HepG2 (cell line): ENCODE data around the gene VAMP8. TPM values are rescaled to one million over a fixed set of nuclear protein-coding genes. Genes with fewer than 3 reads are reported as not detected.

Experiments
- ARID3A ChIP-seq: IDR thresholded peaks from 2 replicates; pipeline ENCODE4 v1.6.1; 2012; ENCODE audit warnings: low read depth, low read length, improper control_type of control experiment
- ASH2L ChIP-seq: fragments of 300-600, 200-600 bp; sonication (generic); IDR thresholded peaks from 2 replicates; pipeline ENCODE4 v1.7.0; 2017; ENCODE audit warnings: low read depth, mild to moderate bottlenecking, moderate library complexity, mixed read lengths, low read length; ENCODE audit not compliant: insufficient read length
- BCL6 ChIP-seq: IDR thresholded peaks from 2 replicates; pipeline ENCODE4 v1.6.1; 2016; ENCODE audit warnings: missing genetic modification reagents, missing compliant biosample characterization
- EED ChIP-seq: sonication (generic); formaldehyde crosslinking; IDR thresholded peaks from 2 replicates; pipeline ENCODE4 v1.5.0; 2020; ENCODE audit warnings: mild to moderate bottlenecking, missing genetic modification reagents
- FIP1L1 ChIP-seq: fragments of 200-400 bp; formaldehyde crosslinking; IDR thresholded peaks from 2 replicates; pipeline ENCODE4 v1.6.1; 2018; ENCODE audit warnings: low read depth, mild to moderate bottlenecking, low read length, moderate library complexity, borderline replicate concordance; ENCODE audit not compliant: insufficient read depth
- HNF1A ChIP-seq, 2 experiments: sonication (generic) in 1 of 2; formaldehyde crosslinking in 1 of 2; IDR thresholded peaks; 2 replicates each; pipeline versions ENCODE4 v1.4.0 to v1.6.1; 2016 to 2020; ENCODE audit warnings: borderline replicate concordance in 1 of 2, low read depth in 1 of 2, mild to moderate bottlenecking in 1 of 2, missing genetic modification reagents in 1 of 2
- HNRNPH1 ChIP-seq: fragments of 200-400 bp; formaldehyde crosslinking; optimal IDR thresholded peaks from 2 replicates; pipeline ENCODE3; 2017; ENCODE audit warnings: mild to moderate bottlenecking, low read depth, low read length
- HOXA9 ChIP-seq: sonication (generic); formaldehyde crosslinking; IDR thresholded peaks from 2 replicates; pipeline ENCODE4 v1.8.1; 2022; ENCODE audit warnings: missing genetic modification reagents, mild to moderate bottlenecking, moderate library complexity, borderline replicate concordance
- KDM1A ChIP-seq: IDR thresholded peaks from 2 replicates; pipeline ENCODE4 v1.6.1; 2016; ENCODE audit warnings: missing compliant biosample characterization
- MTA1 ChIP-seq: sonication (generic); formaldehyde crosslinking; IDR thresholded peaks from 2 replicates; pipeline ENCODE4 v1.4.0; 2020; ENCODE audit warnings: missing genetic modification reagents, mild to moderate bottlenecking, borderline replicate concordance
- PITX1 ChIP-seq: sonication (generic); formaldehyde crosslinking; IDR thresholded peaks from 2 replicates; pipeline ENCODE4 v1.5.1; 2020; ENCODE audit warnings: mild to moderate bottlenecking, missing genetic modification reagents
- POGZ ChIP-seq: sonication (generic); formaldehyde crosslinking; IDR thresholded peaks from 2 replicates; pipeline ENCODE4 v1.4.0; 2020; ENCODE audit warnings: mild to moderate bottlenecking, missing genetic modification reagents
- SOX5 ChIP-seq: IDR thresholded peaks from 2 replicates; pipeline ENCODE4 v1.6.1; 2016; ENCODE audit warnings: borderline replicate concordance
- TAF15 ChIP-seq: fragments of 200-400 bp; formaldehyde crosslinking; IDR thresholded peaks from one replicate; pipeline ENCODE4 v1.6.1; 2018; ENCODE audit warnings: mild to moderate bottlenecking, low read depth, low read length; ENCODE audit not compliant: poor library complexity, severe bottlenecking
- TBX2 ChIP-seq: sonication (generic); formaldehyde crosslinking; IDR thresholded peaks from 2 replicates; pipeline ENCODE4 v1.5.0; 2020; ENCODE audit warnings: missing genetic modification reagents, mild to moderate bottlenecking, borderline replicate concordance
- TEF ChIP-seq: sonication (generic); formaldehyde crosslinking; IDR thresholded peaks from 2 replicates; pipeline ENCODE4 v1.5.0; 2020; ENCODE audit warnings: missing genetic modification reagents
- ZNF17 ChIP-seq: sonication (generic); formaldehyde crosslinking; IDR thresholded peaks from 2 replicates; pipeline ENCODE4 v1.5.0; 2020; ENCODE audit warnings: mild to moderate bottlenecking, missing genetic modification reagents
- ZNF569 ChIP-seq: sonication (generic); formaldehyde crosslinking; IDR thresholded peaks from 2 replicates; pipeline ENCODE4 v1.5.0; 2020; ENCODE audit warnings: mild to moderate bottlenecking, missing genetic modification reagents, moderate library complexity, borderline replicate concordance
- ZNF713 ChIP-seq: sonication (generic); formaldehyde crosslinking; IDR thresholded peaks from 2 replicates; pipeline ENCODE4 v1.4.0; 2020; ENCODE audit warnings: mild to moderate bottlenecking, missing genetic modification reagents
- ZNF891 ChIP-seq: sonication (generic); formaldehyde crosslinking; IDR thresholded peaks from 2 replicates; pipeline ENCODE4 v1.5.0; 2020; ENCODE audit warnings: mild to moderate bottlenecking, missing genetic modification reagents
- polyA plus RNA-seq, 8 experiments: library from polyadenylated mRNA; depleted of rRNA in 3 of 8; stranded (reverse) in 7 of 8; unstranded in 1 of 8; fragments of >200 nt; fragmentation: Illumina TruSeq in 4 of 8; extraction: Trizol in 4 of 8; gene quantifications; 2 replicates each; pipeline versions ENCODE4 v1.2.1 to v1.2.3, GENCODE V29; 2011 to 2016; ENCODE audit warnings: low read depth in 4 of 8, missing spikeins in 1 of 8, mixed read lengths in 1 of 8; ENCODE audit not compliant: insufficient read depth in 1 of 8
- total RNA-seq, 5 experiments: library from RNA; depleted of rRNA; stranded (reverse); fragments of >200 nt; fragmentation: Illumina TruSeq; extraction: Trizol; gene quantifications; 2 replicates each; pipeline ENCODE4 v1.2.3, GENCODE V29; 2016; ENCODE audit warnings: low read depth in 1 of 5

Gene VAMP8
- total and polyA plus RNA-seq, 2 of the 13 experiments (the other 11 are each of a cell fraction or from before 2014, with no cell fraction given) = 83.3 to 157 TPM

- TF ChIP-seq ZNF891 (CRISPR knock-in tag) (no peak), ARID3A (no peak), TAF15 (peak; percentile 93), TBX2 (CRISPR knock-in tag) (peak; percentile 33; the same call in 1 of the 2 replicates), ZNF17 (CRISPR knock-in tag) (0 out of 2 replicates have a peak, but pooled peaks have one; percentile 59), EED (CRISPR knock-in tag) (peak; percentile 56; the same call in 1 of the 2 replicates), HNRNPH1 (no peak), HNF1A (IDR thresholded peaks at IDR 0.05; ENCODE audit: low read depth) (no peak), HNF1A (CRISPR knock-in tag; IDR thresholded peaks at IDR 0.05; ENCODE audit: borderline replicate concordance) (peak; percentile 27; the same call in 1 of the 2 replicates), KDM1A (no peak; the same call in 1 of the 2 replicates), ZNF569 (CRISPR knock-in tag) (no peak), TEF (CRISPR knock-in tag) (peak; percentile 73; the same call in 1 of the 2 replicates), BCL6 (CRISPR knock-in tag) (peak; percentile 39), MTA1 (CRISPR knock-in tag) (peak; percentile 89), ASH2L (no peak), SOX5 (no peak), HOXA9 (peak; percentile 7; the same call in 1 of the 2 replicates), POGZ (CRISPR knock-in tag) (no peak; the same call in 1 of the 2 replicates), FIP1L1 (no peak; the same call in 1 of the 2 replicates), ZNF713 (CRISPR knock-in tag) (no peak), PITX1 (CRISPR knock-in tag) (peak; percentile 31; the same call in 1 of the 2 replicates)
Measured at GRCh38 chr2:85539361-85540132, 37.8 kb upstream of the VAMP8 start (continued).
